K562 (cell line): ENCODE results near the gene ABR. TPM values are rescaled to one million over a fixed set of nuclear protein-coding genes. Genes with fewer than 3 reads are reported as not detected.

Experiments used
- BRF2 ChIP-seq: IDR thresholded peaks from 3 replicates; pipeline ENCODE4 v1.6.1; 2011; ENCODE audit warnings: borderline replicate concordance, mild to moderate bottlenecking; ENCODE audit not compliant: insufficient read length, insufficient read depth
- EHMT2 ChIP-seq: fragments of 450-650 bp; IDR thresholded peaks from 2 replicates; pipeline ENCODE4 v1.6.1; 2018; ENCODE audit warnings: antibody characterized with exemption
- EZH2 ChIP-seq: IDR thresholded peaks from 2 replicates; pipeline ENCODE4 v1.6.1; 2012; ENCODE audit warnings: low read depth, mild to moderate bottlenecking, inconsistent platforms, low read length, borderline replicate concordance
- HNRNPH1 ChIP-seq: fragments of 200-400 bp; formaldehyde crosslinking; optimal IDR thresholded peaks from 2 replicates; pipeline ENCODE3; 2017; ENCODE audit warnings: low read depth, mild to moderate bottlenecking, low read length, moderate library complexity
- NFIC ChIP-seq: fragments of 450-650 bp; IDR thresholded peaks from 2 replicates; pipeline ENCODE4 v1.6.1; 2017; ENCODE audit warnings: mild to moderate bottlenecking, inconsistent platforms
- PATZ1 ChIP-seq: fragments of 250-450 bp; sonication (Bioruptor Pico); IDR thresholded peaks from 2 replicates; pipeline ENCODE4 v1.5.0; 2020; ENCODE audit warnings: mild to moderate bottlenecking, borderline replicate concordance
- POLR3G ChIP-seq: IDR thresholded peaks from 2 replicates; pipeline ENCODE4 v1.6.1; 2011; ENCODE audit not compliant: insufficient read length, insufficient replicate concordance; ENCODE audit errors: extremely low read depth
- RBM17 ChIP-seq: fragments of 200-400 bp; formaldehyde crosslinking; IDR thresholded peaks from 2 replicates; pipeline ENCODE4 v1.6.1; 2017; ENCODE audit warnings: low read depth, mild to moderate bottlenecking, low read length, borderline replicate concordance
- ZEB2 ChIP-seq: fragments of 450-650 bp; IDR thresholded peaks from 2 replicates; pipeline ENCODE4 v1.6.1; 2016
- ZSCAN29 ChIP-seq: fragments of 450-650 bp; IDR thresholded peaks from 2 replicates; pipeline ENCODE4 v1.6.1; 2017
- polyA plus RNA-seq, 8 experiments: library from polyadenylated mRNA; depleted of rRNA in 4 of 8; stranded (reverse) in 5 of 8; unstranded in 3 of 8; fragments of >200 nt; fragmentation: Nextera tagmentation in 2 of 8; fragmentation: Illumina TruSeq in 1 of 8; extraction: Ambion mirVana in 2 of 8; extraction: Trizol in 1 of 8; gene quantifications; 2 replicates each; pipeline versions ENCODE4 v1.2.1 to v1.2.3, GENCODE V29; 2011 to 2014; ENCODE audit warnings: inconsistent platforms in 1 of 8, missing spikeins in 1 of 8
- total RNA-seq, 7 experiments: library from RNA; depleted of rRNA in 6 of 7; stranded (reverse); fragments of >200 nt in 6 of 7; fragmentation: Illumina TruSeq in 2 of 7; extraction: Trizol in 2 of 7; gene quantifications; 2 replicates each; pipeline versions ENCODE4 v1.2.1 to v1.2.3, GENCODE V29; 2011 to 2021; ENCODE audit warnings: low replicate concordance in 1 of 7
- TF ChIP-seq, protein P1 (sequence below): fragments of 250-450 bp; sonication (Bioruptor Pico); IDR thresholded peaks from 2 replicates; pipeline ENCODE4 v1.4.0; 2020
- TF ChIP-seq, protein P2 (sequence below): fragments of 450-650 bp; IDR thresholded peaks from 2 replicates; pipeline ENCODE4 v1.6.1; 2017; ENCODE audit warnings: antibody characterized with exemption, mild to moderate bottlenecking

Gene ABR
- total and polyA plus RNA-seq, 9 of the 15 experiments (the other 6 are each of a cell fraction or from before 2014, with no cell fraction given) = 0.07 to 1.6 (median 0.37) TPM; not detected in 1

DNA sequence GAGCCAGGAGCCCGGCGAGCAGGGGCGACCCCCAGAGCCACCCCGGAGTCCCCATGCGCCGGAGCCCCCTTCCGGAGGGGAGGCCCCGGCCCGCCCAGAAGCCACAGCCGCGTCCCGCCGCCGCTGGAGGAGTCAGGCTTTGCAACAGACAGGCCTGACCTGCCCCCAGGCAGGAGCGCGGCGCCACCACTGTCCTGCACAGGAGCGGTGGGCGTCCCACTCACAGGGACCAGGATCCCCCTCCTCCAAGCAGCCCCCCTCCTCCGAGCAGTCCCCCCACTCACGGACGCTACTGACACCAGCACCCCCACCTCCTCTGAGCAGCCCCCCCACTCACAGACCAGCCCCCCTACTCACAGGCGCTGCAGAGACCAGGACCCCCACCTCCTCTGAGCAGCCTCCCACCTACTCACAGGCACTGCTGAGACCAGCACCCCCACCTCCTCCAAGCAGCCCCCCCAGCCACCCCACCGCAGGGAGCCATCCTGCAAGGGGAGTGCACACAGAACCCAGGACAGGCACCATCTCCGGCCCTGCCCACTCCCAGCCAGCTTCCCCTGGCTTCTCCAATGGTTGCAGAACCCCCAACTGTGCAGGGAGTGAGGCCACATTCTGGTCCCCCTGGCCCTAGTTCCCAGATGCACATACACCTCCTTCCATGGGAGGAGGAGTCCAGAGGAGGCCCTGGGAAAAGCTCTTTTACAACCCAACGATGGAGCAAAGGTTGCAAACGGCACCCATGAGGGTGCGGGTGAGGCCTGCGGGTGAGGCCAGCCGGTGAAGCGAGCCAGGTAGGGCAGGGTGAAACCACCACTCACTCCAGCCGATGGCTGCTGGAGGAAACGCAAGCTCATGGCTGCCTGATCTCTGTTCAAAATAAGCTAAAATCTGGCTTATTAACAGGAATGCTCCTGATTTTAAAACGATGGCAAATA lies 69.9 kb downstream of the ABR start (continued):
- TF ChIP-seq, protein P1, sequence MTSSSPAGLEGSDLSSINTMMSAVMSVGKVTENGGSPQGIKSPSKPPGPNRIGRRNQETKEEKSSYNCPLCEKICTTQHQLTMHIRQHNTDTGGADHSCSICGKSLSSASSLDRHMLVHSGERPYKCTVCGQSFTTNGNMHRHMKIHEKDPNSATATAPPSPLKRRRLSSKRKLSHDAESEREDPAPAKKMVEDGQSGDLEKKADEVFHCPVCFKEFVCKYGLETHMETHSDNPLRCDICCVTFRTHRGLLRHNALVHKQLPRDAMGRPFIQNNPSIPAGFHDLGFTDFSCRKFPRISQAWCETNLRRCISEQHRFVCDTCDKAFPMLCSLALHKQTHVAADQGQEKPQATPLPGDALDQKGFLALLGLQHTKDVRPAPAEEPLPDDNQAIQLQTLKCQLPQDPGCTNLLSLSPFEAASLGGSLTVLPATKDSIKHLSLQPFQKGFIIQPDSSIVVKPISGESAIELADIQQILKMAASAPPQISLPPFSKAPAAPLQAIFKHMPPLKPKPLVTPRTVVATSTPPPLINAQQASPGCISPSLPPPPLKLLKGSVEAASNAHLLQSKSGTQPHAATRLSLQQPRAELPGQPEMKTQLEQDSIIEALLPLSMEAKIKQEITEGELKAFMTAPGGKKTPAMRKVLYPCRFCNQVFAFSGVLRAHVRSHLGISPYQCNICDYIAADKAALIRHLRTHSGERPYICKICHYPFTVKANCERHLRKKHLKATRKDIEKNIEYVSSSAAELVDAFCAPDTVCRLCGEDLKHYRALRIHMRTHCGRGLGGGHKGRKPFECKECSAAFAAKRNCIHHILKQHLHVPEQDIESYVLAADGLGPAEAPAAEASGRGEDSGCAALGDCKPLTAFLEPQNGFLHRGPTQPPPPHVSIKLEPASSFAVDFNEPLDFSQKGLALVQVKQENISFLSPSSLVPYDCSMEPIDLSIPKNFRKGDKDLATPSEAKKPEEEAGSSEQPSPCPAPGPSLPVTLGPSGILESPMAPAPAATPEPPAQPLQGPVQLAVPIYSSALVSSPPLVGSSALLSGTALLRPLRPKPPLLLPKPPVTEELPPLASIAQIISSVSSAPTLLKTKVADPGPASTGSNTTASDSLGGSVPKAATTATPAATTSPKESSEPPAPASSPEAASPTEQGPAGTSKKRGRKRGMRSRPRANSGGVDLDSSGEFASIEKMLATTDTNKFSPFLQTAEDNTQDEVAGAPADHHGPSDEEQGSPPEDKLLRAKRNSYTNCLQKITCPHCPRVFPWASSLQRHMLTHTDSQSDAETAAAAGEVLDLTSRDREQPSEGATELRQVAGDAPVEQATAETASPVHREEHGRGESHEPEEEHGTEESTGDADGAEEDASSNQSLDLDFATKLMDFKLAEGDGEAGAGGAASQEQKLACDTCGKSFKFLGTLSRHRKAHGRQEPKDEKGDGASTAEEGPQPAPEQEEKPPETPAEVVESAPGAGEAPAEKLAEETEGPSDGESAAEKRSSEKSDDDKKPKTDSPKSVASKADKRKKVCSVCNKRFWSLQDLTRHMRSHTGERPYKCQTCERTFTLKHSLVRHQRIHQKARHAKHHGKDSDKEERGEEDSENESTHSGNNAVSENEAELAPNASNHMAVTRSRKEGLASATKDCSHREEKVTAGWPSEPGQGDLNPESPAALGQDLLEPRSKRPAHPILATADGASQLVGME = no peak
- no peak for TF ChIP-seq PATZ1 (CRISPR knock-in tag)
- no peak for TF ChIP-seq EZH2
- TF ChIP-seq BRF2 = no peak
- TF ChIP-seq, protein P2, sequence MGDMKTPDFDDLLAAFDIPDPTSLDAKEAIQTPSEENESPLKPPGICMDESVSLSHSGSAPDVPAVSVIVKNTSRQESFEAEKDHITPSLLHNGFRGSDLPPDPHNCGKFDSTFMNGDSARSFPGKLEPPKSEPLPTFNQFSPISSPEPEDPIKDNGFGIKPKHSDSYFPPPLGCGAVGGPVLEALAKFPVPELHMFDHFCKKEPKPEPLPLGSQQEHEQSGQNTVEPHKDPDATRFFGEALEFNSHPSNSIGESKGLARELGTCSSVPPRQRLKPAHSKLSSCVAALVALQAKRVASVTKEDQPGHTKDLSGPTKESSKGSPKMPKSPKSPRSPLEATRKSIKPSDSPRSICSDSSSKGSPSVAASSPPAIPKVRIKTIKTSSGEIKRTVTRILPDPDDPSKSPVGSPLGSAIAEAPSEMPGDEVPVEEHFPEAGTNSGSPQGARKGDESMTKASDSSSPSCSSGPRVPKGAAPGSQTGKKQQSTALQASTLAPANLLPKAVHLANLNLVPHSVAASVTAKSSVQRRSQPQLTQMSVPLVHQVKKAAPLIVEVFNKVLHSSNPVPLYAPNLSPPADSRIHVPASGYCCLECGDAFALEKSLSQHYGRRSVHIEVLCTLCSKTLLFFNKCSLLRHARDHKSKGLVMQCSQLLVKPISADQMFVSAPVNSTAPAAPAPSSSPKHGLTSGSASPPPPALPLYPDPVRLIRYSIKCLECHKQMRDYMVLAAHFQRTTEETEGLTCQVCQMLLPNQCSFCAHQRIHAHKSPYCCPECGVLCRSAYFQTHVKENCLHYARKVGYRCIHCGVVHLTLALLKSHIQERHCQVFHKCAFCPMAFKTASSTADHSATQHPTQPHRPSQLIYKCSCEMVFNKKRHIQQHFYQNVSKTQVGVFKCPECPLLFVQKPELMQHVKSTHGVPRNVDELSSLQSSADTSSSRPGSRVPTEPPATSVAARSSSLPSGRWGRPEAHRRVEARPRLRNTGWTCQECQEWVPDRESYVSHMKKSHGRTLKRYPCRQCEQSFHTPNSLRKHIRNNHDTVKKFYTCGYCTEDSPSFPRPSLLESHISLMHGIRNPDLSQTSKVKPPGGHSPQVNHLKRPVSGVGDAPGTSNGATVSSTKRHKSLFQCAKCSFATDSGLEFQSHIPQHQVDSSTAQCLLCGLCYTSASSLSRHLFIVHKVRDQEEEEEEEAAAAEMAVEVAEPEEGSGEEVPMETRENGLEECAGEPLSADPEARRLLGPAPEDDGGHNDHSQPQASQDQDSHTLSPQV = no peak
- TF ChIP-seq EHMT2 = no peak
- TF ChIP-seq POLR3G = no peak
- no peak for TF ChIP-seq ZEB2
- no peak for TF ChIP-seq ZSCAN29
- TF ChIP-seq RBM17 = no peak
- no peak for TF ChIP-seq HNRNPH1
- no peak for TF ChIP-seq NFIC
